VCaP (cell line): ENCODE results near the gene PSME3IP1.

Source experiments
- H3K27ac ChIP-seq: fragments of 450-650 bp; 2 replicates; pipeline ENCODE4 v1.5.1; 2017
- CTCF ChIP-seq: fragments of 450-650 bp; conservative IDR thresholded peaks from 2 replicates; pipeline ENCODE4 v1.5.1; 2017; ENCODE audit warnings: mild to moderate bottlenecking, moderate library complexity

PSME3IP1 gene

GRCh38 chr16:57107321-57107922 lies 78.4 kb downstream of the PSME3IP1 start:
- no peak for TF ChIP-seq CTCF
- no peak overlapping the region for H3K27ac ChIP-seq

GRCh38 chr16:57106767-57107166 lies 79.1 kb downstream of the PSME3IP1 start:
- TF ChIP-seq CTCF = no peak
- H3K27ac ChIP-seq = no peak overlapping the region

GRCh38 chr16:57105184-57105583 lies 80.7 kb downstream of the PSME3IP1 start:
- no peak overlapping the region for H3K27ac ChIP-seq
- no peak for TF ChIP-seq CTCF

- no peak overlapping the region for H3K27ac ChIP-seq
- no peak for TF ChIP-seq CTCF
Measured at GRCh38 chr16:57104706-57105105, 81.1 kb downstream of the PSME3IP1 start.

- no peak overlapping the region for H3K27ac ChIP-seq
- no peak for TF ChIP-seq CTCF
Measured at GRCh38 chr16:57102888-57103851, 82.7 kb downstream of the PSME3IP1 start.
